Chondrocyte (in vitro differentiated cells): Measurements from ENCODE around the gene CCR9. TPM values are rescaled to one million over a fixed set of nuclear protein-coding genes. Genes with fewer than 3 reads are reported as not detected.

ENCODE experiments used
- DNase-seq: peaks from one replicate; pipeline ENCODE4 v3.0.0; 2021; ENCODE audit warnings: mixed read lengths, low spot score
- H3K27ac Mint-ChIP-seq: one replicate; pipeline ENCODE4 v1.8.0; 2021; ENCODE audit warnings: mild to moderate bottlenecking, moderate library complexity, mixed read lengths; ENCODE audit not compliant: unreplicated experiment
- H3K27me3 Mint-ChIP-seq: 2 replicates; pipeline ENCODE4 v1.8.0; 2021; ENCODE audit warnings: low read depth, mixed read lengths
- H3K36me3 Mint-ChIP-seq: 2 replicates; pipeline ENCODE4 v1.8.0; 2021; ENCODE audit warnings: low read depth, mixed read lengths
- H3K4me1 Mint-ChIP-seq: 2 replicates; pipeline ENCODE4 v1.8.0; 2021; ENCODE audit warnings: low read depth, mild to moderate bottlenecking, mixed read lengths
- H3K4me3 Mint-ChIP-seq: one replicate; pipeline ENCODE4 v1.8.0; 2021; ENCODE audit warnings: mild to moderate bottlenecking, moderate library complexity, mixed read lengths; ENCODE audit not compliant: unreplicated experiment
- H3K9me3 Mint-ChIP-seq: 2 replicates; pipeline ENCODE4 v1.8.0; 2021; ENCODE audit warnings: low read depth, mixed read lengths
- CTCF ChIP-seq: fragments of 200-600 bp; sonication (generic); IDR thresholded peaks from 2 replicates; pipeline ENCODE4 v1.5.0; 2021; ENCODE audit warnings: antibody characterized with exemption, mild to moderate bottlenecking, moderate library complexity
- total RNA-seq: library from RNA; stranded (reverse); gene quantifications from 3 replicates; pipeline ENCODE4 v1.2.1, GENCODE V29; 2021

The CCR9 gene
- total RNA-seq, 1 donor from 2014 or later, result not detected

- H3K27me3 Mint-ChIP-seq, result peaks cover 42% of the 10 kb centered on the region
- H3K36me3 Mint-ChIP-seq, result no peaks in the 10 kb centered on the region
- no peaks in the 10 kb centered on the region for H3K4me1 Mint-ChIP-seq
- no peak for TF ChIP-seq CTCF
- no peak overlapping the region for H3K4me3 Mint-ChIP-seq
- peaks cover 6% of the 10 kb centered on the region for H3K9me3 Mint-ChIP-seq
- H3K27ac Mint-ChIP-seq, result no peak overlapping the region
- DNase-seq, result no peak
Observed at GRCh38 chr3:45873036-45873435, 13.3 kb upstream of the CCR9 start.

GRCh38 chr3:45873638-45874037, 12.7 kb upstream of the CCR9 start:
- no peak for TF ChIP-seq CTCF
- peaks cover 42% of the 10 kb centered on the region for H3K27me3 Mint-ChIP-seq
- no peaks in the 10 kb centered on the region for H3K4me1 Mint-ChIP-seq
- no peaks in the 10 kb centered on the region for H3K36me3 Mint-ChIP-seq
- H3K4me3 Mint-ChIP-seq, result no peak overlapping the region
- no peak overlapping the region for H3K27ac Mint-ChIP-seq
- peaks cover 6% of the 10 kb centered on the region for H3K9me3 Mint-ChIP-seq
- DNase-seq, result no peak

- Mint-ChIP-seq H3K36me3 (no peaks in the 10 kb centered on the region), H3K27ac (no peak overlapping the region), H3K27me3 (peaks cover 37% of the 10 kb centered on the region), H3K4me3 (no peak overlapping the region), H3K9me3 (peaks cover 6% of the 10 kb centered on the region), H3K4me1 (no peaks in the 10 kb centered on the region)
- no peak for TF ChIP-seq CTCF
- no peak for DNase-seq
Observed at GRCh38 chr3:45874677-45875346, 11.5 kb upstream of the CCR9 start.

GRCh38 chr3:45878124-45878523, 8.2 kb upstream of the CCR9 start:
- no peak for TF ChIP-seq CTCF
- H3K4me3 Mint-ChIP-seq, result no peak overlapping the region
- no peaks in the 10 kb centered on the region for H3K36me3 Mint-ChIP-seq
- peaks cover 6% of the 10 kb centered on the region for H3K9me3 Mint-ChIP-seq
- peaks cover 31% of the 10 kb centered on the region for H3K27me3 Mint-ChIP-seq
- no peak for DNase-seq
- no peak overlapping the region for H3K27ac Mint-ChIP-seq
- H3K4me1 Mint-ChIP-seq, result no peaks in the 10 kb centered on the region

GRCh38 chr3:45880725-45881077, 5.6 kb upstream of the CCR9 start:
- no peaks in the 10 kb centered on the region for H3K36me3 Mint-ChIP-seq
- H3K4me3 Mint-ChIP-seq, result no peak overlapping the region
- H3K9me3 Mint-ChIP-seq, result no peaks in the 10 kb centered on the region
- peaks cover 36% of the 10 kb centered on the region for H3K27me3 Mint-ChIP-seq
- no peak for TF ChIP-seq CTCF
- H3K4me1 Mint-ChIP-seq, result no peaks in the 10 kb centered on the region
- DNase-seq, result no peak
- H3K27ac Mint-ChIP-seq, result no peak overlapping the region
